Measurements from ENCODE around the gene PAIP2.

- no peak for TF ChIP-seq POLR2A (IDR thresholded peaks at IDR 0.05)
- no peak for TF ChIP-seq POLR2AphosphoS5 (IDR thresholded peaks at IDR 0.05)
- no peak for TF ChIP-seq CTCF (IDR thresholded peaks at IDR 0.05)
These were observed 68.7 kb downstream of the PAIP2 start for GRCh38 chr5:139410121-139410992.

Data from prostate gland (tissue), 2 donors.